HCT116 (cell line): ENCODE results near the gene BOLA3. TPM values are rescaled to one million over a fixed set of nuclear protein-coding genes. Genes with fewer than 3 reads are reported as not detected.

Experiments used
- ATAC-seq: fragments of 200-7000 bp; cut with Tn5 transposase; 2 replicates; pipeline ENCODE4 v1.9.1; 2020; ENCODE audit warnings: mild to moderate bottlenecking, moderate library complexity
- BruUV-seq: library from RNA; stranded (reverse); fragments of 400-500 nt; replicated peaks from 2 replicates; lab custom pipeline; 2021; lab: Mats Ljungman, UMichigan
- CTCF ChIA-PET: fragments of 300-600 bp; sonication (Branson Sonifier 250); formaldehyde crosslinking; loops from one replicate; lab custom pipeline; 2021; ENCODE audit warnings: antibody characterized with exemption; lab: Charles Lee
- POLR2A ChIA-PET: fragments of 300-600, 350-600 bp; sonication (Branson Sonifier 250); formaldehyde crosslinking; loops from one replicate; lab custom pipeline; 2021; ENCODE audit warnings: antibody characterized with exemption; lab: Charles Lee
- RAD21 ChIA-PET, 2 experiments: fragments of 300-600 bp; sonication (Branson Sonifier 250); formaldehyde crosslinking; loops; one replicate each; lab custom pipeline; 2023; ENCODE audit warnings: low total read pairs in 2 of 2; ENCODE audit not compliant: uncharacterized antibody in 2 of 2, unreplicated experiment in 2 of 2, low non-redundant PET in 1 of 2; lab: Charles Lee
- DNase-seq: peaks from one replicate; pipeline ENCODE4 v3.0.0-alpha.2; 2010; ENCODE audit warnings: low read depth, low spot score
- H2AFZ ChIP-seq: fragments of 200-600 bp; shearing (Covaris generic), sonication (generic); 2 replicates; pipeline ENCODE4 v1.6.1; 2017; ENCODE audit warnings: low read depth, mixed run types, mixed read lengths, antibody characterized with exemption, low read length; ENCODE audit not compliant: poor library complexity, severe bottlenecking
- H3K27ac ChIP-seq: 2 replicates; pipeline ENCODE4 v1.5.1; 2012; ENCODE audit warnings: low read depth, low read length
- H3K27me3 ChIP-seq: fragments of 200-600 bp; sonication (generic); 2 replicates; pipeline ENCODE4 v1.6.1; 2016; ENCODE audit warnings: mixed run types, low read length, mixed read lengths; ENCODE audit not compliant: insufficient read depth
- H3K36me3 ChIP-seq, 2 experiments: fragments of 200-500 bp in 1 of 2; fragments of 200-600 bp in 1 of 2; sonication (Bioruptor generic) in 1 of 2; sonication (generic) in 1 of 2; 2 replicates each; pipeline versions ENCODE4 v1.5.1 to v1.6.1; 2014 to 2016; ENCODE audit warnings: low read length in 2 of 2, inconsistent platforms in 1 of 2, mixed read lengths in 1 of 2, mixed run types in 1 of 2; ENCODE audit not compliant: insufficient read depth in 2 of 2, control insufficient read depth in 1 of 2
- H3K4me1 ChIP-seq, 2 experiments: fragments of 200-600 bp in 1 of 2; sonication (generic) in 1 of 2; 2 replicates each; pipeline versions ENCODE4 v1.5.1 to v1.6.1; 2012 to 2017; ENCODE audit warnings: low read length in 2 of 2, inconsistent platforms in 1 of 2, mild to moderate bottlenecking in 1 of 2, mixed read lengths in 1 of 2, mixed run types in 1 of 2, moderate library complexity in 1 of 2; ENCODE audit not compliant: insufficient read depth in 2 of 2, control insufficient read depth in 1 of 2
- H3K4me2 ChIP-seq: fragments of 200-600 bp; sonication (generic); 2 replicates; pipeline ENCODE4 v1.6.1; 2017; ENCODE audit warnings: mixed run types, low read length, mixed read lengths
- H3K4me3 ChIP-seq, 2 experiments: fragments of 200-600 bp in 1 of 2; sonication (generic) in 1 of 2; replicated peaks in 1 of 2; 2 replicates each; pipeline ENCODE4 v1.5.1; 2011 to 2016; ENCODE audit warnings: low read length in 2 of 2, control low read depth in 1 of 2, low read depth in 1 of 2, mild to moderate bottlenecking in 1 of 2, mixed read lengths in 1 of 2, mixed run types in 1 of 2
- H3K79me2 ChIP-seq: fragments of 200-600 bp; sonication (generic); 2 replicates; pipeline ENCODE4 v1.6.1; 2017; ENCODE audit warnings: mild to moderate bottlenecking, mixed run types, low read length, moderate library complexity, mixed read lengths; ENCODE audit not compliant: insufficient read depth
- H3K9ac ChIP-seq: fragments of 200-600 bp; sonication (generic); 2 replicates; pipeline ENCODE4 v1.6.1; 2016; ENCODE audit warnings: low read length, mixed read lengths
- H3K9me2 ChIP-seq: fragments of 200-600 bp; sonication (generic), shearing (Covaris generic); 2 replicates; pipeline ENCODE4 v1.6.1; 2017; ENCODE audit warnings: mixed run types, mild to moderate bottlenecking, moderate library complexity; ENCODE audit not compliant: insufficient read depth
- H3K9me3 ChIP-seq, 2 experiments: fragments of 200-500 bp in 1 of 2; fragments of 200-600 bp in 1 of 2; sonication (Bioruptor generic) in 1 of 2; sonication (generic) in 1 of 2; 2 replicates each; pipeline ENCODE4 v1.6.1; 2014 to 2017; ENCODE audit warnings: low read length in 2 of 2, mixed read lengths in 2 of 2, inconsistent platforms in 1 of 2, low read depth in 1 of 2, mild to moderate bottlenecking in 1 of 2, mixed run types in 1 of 2, moderate library complexity in 1 of 2; ENCODE audit not compliant: control insufficient read depth in 1 of 2, insufficient read depth in 1 of 2
- H4K20me1 ChIP-seq: fragments of 200-600 bp; sonication (generic), shearing (Covaris generic); 2 replicates; pipeline ENCODE4 v1.6.1; 2017; ENCODE audit warnings: mixed run types, mild to moderate bottlenecking, moderate library complexity; ENCODE audit not compliant: insufficient read depth
- CEBPB ChIP-seq: IDR thresholded peaks from 2 replicates; pipeline ENCODE4 v1.6.1; 2012; ENCODE audit warnings: low read depth
- CTCF ChIP-seq, 3 experiments: fragments of 200-600 bp in 1 of 3; sonication (generic) in 1 of 3; IDR thresholded peaks in 2 of 3; conservative IDR thresholded peaks in 1 of 3; 2 replicates each; pipeline ENCODE4 v1.5.1; 2012 to 2017; ENCODE audit warnings: low read depth in 2 of 3, low read length in 2 of 3, antibody characterized with exemption in 1 of 3, borderline replicate concordance in 1 of 3, control low read depth in 1 of 3, mild to moderate bottlenecking in 1 of 3, mixed read lengths in 1 of 3, mixed run types in 1 of 3, moderate library complexity in 1 of 3; ENCODE audit not compliant: insufficient read depth in 1 of 3
- ELF1 ChIP-seq: IDR thresholded peaks from 2 replicates; pipeline ENCODE4 v1.6.1; 2012; ENCODE audit warnings: low read depth, borderline replicate concordance
- EZH2 ChIP-seq: fragments of 200-600 bp; sonication (generic); IDR thresholded peaks from 2 replicates; pipeline ENCODE4 v1.6.1; 2017; ENCODE audit warnings: antibody characterized with exemption, mixed run types
- JUND ChIP-seq: IDR thresholded peaks from 2 replicates; pipeline ENCODE4 v1.6.1; 2012
- POLR2AphosphoS5 ChIP-seq: IDR thresholded peaks from 2 replicates; pipeline ENCODE4 v1.6.1; 2011; ENCODE audit warnings: mild to moderate bottlenecking, low read depth, low read length, moderate library complexity
- RAD21 ChIP-seq: IDR thresholded peaks from 2 replicates; pipeline ENCODE4 v1.6.1; 2012; ENCODE audit warnings: low read depth, mild to moderate bottlenecking
- TCF7L2 ChIP-seq: IDR thresholded peaks from 2 replicates; pipeline ENCODE4 v1.7.0; 2011; ENCODE audit warnings: borderline replicate concordance, inconsistent platforms; ENCODE audit not compliant: insufficient read depth, insufficient read length; ENCODE audit errors: extremely low read depth
- ZBTB33 ChIP-seq: IDR thresholded peaks from 2 replicates; pipeline ENCODE4 v1.6.1; 2011; ENCODE audit warnings: mild to moderate bottlenecking, low read length, moderate library complexity; ENCODE audit not compliant: insufficient replicate concordance; ENCODE audit errors: extremely low read depth
- ZNF274 ChIP-seq: fragments of 200-500 bp; sonication (Bioruptor generic); IDR thresholded peaks from 2 replicates; pipeline ENCODE4 v1.6.1; 2014; ENCODE audit warnings: mild to moderate bottlenecking, low read depth, low read length, inconsistent platforms
- intact Hi-C: fragments of 100-400 bp; cut with micrococcal nuclease; formaldehyde crosslinking; loops from 2 replicates; pipeline ENCODE4 v1.10.0; 2022
- total RNA-seq: library from RNA; stranded (reverse); gene quantifications from one replicate; pipeline ENCODE4 v1.2.1, GENCODE V29; 2021; ENCODE audit not compliant: unreplicated experiment

Gene BOLA3
- total RNA-seq, 1 experiment from 2014 or later, result 62.9 TPM

GRCh38 chr2:74109551-74109950 is 38.2 kb downstream of the BOLA3 start:
- CTCF ChIA-PET, result no interaction called here
- no peak for ATAC-seq
- no peaks in the 10 kb centered on the region for H3K27me3 ChIP-seq
- POLR2A ChIA-PET, result no interaction called here
- DNase-seq, result no peak
- no peaks in the 10 kb centered on the region for H3K9me3 ChIP-seq
- H3K9ac ChIP-seq, result no peak overlapping the region
- no peaks in the 10 kb centered on the region for H3K79me2 ChIP-seq
- TF ChIP-seq POLR2AphosphoS5, result no peak
- TF ChIP-seq ELF1, result no peak
- no peak for TF ChIP-seq ZBTB33
- TF ChIP-seq ZNF274, result no peak
- no peak overlapping the region for H2AFZ ChIP-seq
- H3K4me2 ChIP-seq, result no peak overlapping the region
- RAD21 ChIA-PET, result no interaction called here
- intact Hi-C loops, result no loop called here
- H3K4me3 ChIP-seq, result no peak overlapping the region
- H3K4me1 ChIP-seq, result no peaks in the 10 kb centered on the region
- H4K20me1 ChIP-seq, result no peaks in the 10 kb centered on the region
- H3K27ac ChIP-seq, result no peak overlapping the region
- no TSS peak for BruUV-seq
- H3K36me3 ChIP-seq, result no peaks in the 10 kb centered on the region
- no peaks in the 10 kb centered on the region for H3K9me2 ChIP-seq

- Histone ChIP-seq H3K36me3 (peaks cover 2 to 7% of the 10 kb centered on the region in 2 experiments; a peak in 2 of 4 replicates), H3K4me1 (no peaks in the 10 kb centered on the region), H3K4me3 (no peak overlapping the region), H3K79me2 (no peaks in the 10 kb centered on the region), H3K27me3 (no peaks in the 10 kb centered on the region), H3K27ac (no peak overlapping the region), H3K9me2 (no peaks in the 10 kb centered on the region), H2AFZ (no peak overlapping the region), H3K9me3 (no peaks in the 10 kb centered on the region), H3K4me2 (no peak overlapping the region), H3K9ac (no peak overlapping the region), H4K20me1 (no peaks in the 10 kb centered on the region)
- no TSS peak for BruUV-seq
- TF ChIP-seq CTCF (IDR thresholded peaks at IDR 0.05 in 2 of 3, conservative IDR thresholded peaks at IDR 0.05 in 1 of 3; ENCODE audit: borderline replicate concordance in 1 of 3, insufficient read depth in 1 of 3, low read depth in 2 of 3, low read length in 2 of 3), result no peak
- no peak for TF ChIP-seq ELF1
- TF ChIP-seq POLR2AphosphoS5, result no peak
- TF ChIP-seq CEBPB, result no peak
- TF ChIP-seq JUND, result no peak
- TF ChIP-seq EZH2, result no peak
- no peak for TF ChIP-seq TCF7L2
- TF ChIP-seq RAD21, result no peak
- no peak for TF ChIP-seq ZNF274
- ATAC-seq (no peak), DNase-seq (no peak)
- ChIA-PET RAD21 (no interaction called here), POLR2A (no interaction called here), CTCF (no interaction called here)
- intact Hi-C loops, result no loop called here
Measured at GRCh38 chr2:74107071-74107470, 40.6 kb downstream of the BOLA3 start.
